HG03571 (cell line): Measurements from ENCODE around the gene DBF4.
"Not testable (repeated sequence)": the region's sequence is repeated elsewhere in the genome, so short reads cannot be mapped to it uniquely, and the experiment has no call there.

ENCODE experiments used
- ATAC-seq: cut with Tn5 transposase; IDR thresholded peaks from one replicate; pipeline ENCODE4 v1.9.1; 2021; ENCODE audit not compliant: unreplicated experiment

The DBF4 gene, protein sequence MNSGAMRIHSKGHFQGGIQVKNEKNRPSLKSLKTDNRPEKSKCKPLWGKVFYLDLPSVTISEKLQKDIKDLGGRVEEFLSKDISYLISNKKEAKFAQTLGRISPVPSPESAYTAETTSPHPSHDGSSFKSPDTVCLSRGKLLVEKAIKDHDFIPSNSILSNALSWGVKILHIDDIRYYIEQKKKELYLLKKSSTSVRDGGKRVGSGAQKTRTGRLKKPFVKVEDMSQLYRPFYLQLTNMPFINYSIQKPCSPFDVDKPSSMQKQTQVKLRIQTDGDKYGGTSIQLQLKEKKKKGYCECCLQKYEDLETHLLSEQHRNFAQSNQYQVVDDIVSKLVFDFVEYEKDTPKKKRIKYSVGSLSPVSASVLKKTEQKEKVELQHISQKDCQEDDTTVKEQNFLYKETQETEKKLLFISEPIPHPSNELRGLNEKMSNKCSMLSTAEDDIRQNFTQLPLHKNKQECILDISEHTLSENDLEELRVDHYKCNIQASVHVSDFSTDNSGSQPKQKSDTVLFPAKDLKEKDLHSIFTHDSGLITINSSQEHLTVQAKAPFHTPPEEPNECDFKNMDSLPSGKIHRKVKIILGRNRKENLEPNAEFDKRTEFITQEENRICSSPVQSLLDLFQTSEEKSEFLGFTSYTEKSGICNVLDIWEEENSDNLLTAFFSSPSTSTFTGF

DNA sequence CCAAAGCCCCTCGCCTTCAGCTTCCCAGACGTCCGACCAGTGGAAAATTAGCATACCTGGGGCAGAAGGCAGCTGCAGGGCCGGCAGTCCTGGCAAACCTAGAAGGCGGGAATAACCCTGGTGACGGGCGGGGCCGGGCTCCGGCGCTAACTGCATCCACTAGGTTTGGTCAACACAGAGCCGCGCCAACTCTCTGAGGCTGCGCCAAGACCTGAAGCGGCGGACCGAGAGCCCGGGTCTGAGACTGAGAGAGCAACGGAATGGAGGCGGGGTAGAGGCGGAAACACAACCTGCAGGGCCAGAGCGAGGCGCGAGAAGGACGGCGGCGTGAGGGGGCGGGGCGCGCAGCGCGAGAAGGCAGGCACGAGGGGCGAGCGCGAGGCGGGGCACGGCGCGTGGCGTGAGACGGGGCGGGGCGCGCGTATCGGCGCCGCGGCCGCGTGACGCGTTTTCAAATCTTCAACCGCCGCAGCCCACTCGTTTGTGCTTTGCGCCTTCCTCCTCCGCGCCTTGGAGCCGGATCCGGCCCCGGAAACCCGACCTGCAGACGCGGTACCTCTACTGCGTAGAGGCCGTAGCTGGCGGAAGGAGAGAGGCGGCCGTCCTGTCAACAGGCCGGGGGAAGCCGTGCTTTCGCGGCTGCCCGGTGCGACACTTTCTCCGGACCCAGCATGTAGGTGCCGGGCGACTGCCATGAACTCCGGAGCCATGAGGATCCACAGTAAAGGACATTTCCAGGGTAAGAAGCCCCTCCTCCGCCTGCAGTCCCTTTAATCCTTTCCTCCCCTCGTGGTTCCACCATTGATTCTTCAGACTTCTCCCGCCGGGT is at the start of gene DBF4, which contains the start of gene SLC25A40:
DBF4 (plus strand) TSS at position 454 of the 829 bp plus-strand sequence; CDS start at position 694, 240 bp downstream.
SLC25A40 (minus strand) TSS at position 321 of the 829 bp plus-strand sequence. CDS start 17,633 bp downstream, outside the sequence.
- ATAC-seq = peak; percentile 89

DNA sequence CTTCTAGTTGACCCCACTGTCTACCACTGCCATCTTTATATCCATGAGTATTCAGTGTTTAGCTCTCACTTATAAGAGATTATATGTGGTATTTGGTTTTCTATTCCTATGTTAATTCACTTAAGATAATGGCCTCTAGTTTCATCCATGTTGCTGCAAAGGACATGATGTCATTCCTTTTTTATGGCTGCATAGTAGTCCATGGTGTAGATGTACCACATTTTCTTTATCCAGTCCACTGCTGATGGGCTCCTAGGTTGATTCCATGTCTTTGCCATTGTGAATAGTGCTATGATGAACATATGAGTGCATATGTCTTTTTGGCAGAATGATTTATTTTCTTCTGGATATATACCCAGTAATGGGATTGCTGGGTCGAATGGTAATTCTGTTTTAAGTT is 47.9 kb upstream of the DBF4 start:
- ATAC-seq = not testable (repeated sequence)

- ATAC-seq = no peak
Observed at GRCh38 chr7:87831097-87831496, 45.2 kb upstream of the DBF4 start.

DNA sequence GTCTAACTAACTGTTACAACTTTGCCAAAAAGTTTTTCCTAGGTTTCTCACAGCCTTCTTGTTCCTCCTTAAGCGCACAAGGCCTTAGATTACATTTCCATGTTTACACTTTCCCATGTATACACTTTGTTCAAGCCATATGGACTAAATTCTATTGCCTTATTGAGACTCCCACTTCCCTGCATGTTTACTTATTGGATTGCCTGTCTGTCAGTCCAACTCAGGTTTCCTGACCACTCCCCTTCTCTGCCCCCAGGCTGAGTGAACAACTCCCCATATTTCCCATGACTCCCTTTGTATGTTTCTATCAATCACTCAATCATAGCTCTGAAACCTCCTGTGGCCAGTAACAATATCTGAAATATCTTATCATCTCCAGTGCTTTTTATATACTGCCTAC is 43.2 kb upstream of the DBF4 start:
- no peak for ATAC-seq

DNA sequence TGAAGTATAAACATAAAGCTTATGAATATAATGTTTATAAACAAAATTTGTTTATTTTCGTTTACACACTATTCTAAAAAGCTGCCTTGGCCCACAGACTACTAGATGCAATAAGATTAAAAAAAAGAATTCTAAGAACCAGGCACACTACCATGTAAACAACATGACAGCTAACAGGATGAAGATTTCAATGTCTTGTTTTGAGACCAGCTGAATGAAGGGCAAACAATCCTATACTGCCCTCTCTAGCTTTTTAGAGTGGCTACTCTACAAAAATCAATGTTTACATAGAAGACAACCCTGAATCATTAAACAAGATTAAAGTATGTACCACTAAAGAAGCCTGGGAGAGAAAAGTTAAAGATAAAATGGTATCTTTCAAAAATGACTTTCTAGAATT is 38.7 kb upstream of the DBF4 start:
- ATAC-seq = no peak

GRCh38 chr7:87850836-87851593 is 25.3 kb upstream of the DBF4 start:
- no peak for ATAC-seq

DNA sequence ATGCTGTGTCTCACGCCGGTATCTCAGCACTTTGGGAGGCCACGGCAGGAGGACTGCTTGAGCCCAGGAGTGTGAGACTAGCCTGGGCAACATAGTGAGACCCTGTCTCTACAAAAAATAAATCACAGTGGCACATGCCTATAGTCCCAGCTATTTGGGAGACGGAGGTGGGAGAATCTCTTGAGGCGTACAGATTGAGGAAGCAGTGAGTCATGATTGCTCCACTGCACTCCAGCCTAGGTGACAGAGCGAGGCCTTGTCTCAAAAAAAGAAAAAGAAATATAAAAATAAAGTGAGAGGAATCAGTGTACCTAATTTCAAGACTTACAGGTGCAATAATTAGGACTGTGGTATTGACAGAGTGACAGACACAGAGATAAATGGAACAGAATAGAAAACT is 24.0 kb upstream of the DBF4 start:
- no peak for ATAC-seq

DNA sequence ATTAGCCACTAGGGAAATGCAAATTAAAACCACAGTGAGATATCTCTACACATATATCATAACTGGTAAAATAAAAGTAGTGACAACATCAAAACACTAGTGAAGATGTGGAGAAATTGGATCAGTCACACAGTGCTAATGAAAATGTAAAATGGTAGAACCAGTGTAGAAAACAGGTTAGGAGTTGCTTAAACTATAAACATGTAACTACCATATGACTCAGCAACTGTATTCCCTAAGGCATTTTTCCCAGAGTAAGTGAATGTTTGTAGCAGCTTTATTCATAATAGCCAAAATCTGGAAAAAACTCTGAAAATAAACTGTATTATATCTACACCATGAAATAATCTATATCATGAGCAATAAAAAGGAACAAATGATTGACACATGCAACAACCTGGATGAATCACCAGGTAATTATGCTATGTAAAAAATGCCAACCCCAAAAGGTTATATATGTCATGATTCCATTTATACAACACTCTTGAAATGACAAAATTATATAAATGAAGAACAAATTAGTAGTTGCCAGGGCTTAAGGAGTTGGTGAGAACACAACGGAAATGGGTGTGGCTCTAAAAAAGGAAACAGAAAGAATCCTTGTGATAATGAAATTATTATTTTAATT is 22.9 kb upstream of the DBF4 start:
- ATAC-seq = no peak

- ATAC-seq = no peak
Observed at GRCh38 chr7:87858417-87859100, 17.7 kb upstream of the DBF4 start.

GRCh38 chr7:87866089-87866488 is 10.2 kb upstream of the DBF4 start:
- ATAC-seq = no peak

DNA sequence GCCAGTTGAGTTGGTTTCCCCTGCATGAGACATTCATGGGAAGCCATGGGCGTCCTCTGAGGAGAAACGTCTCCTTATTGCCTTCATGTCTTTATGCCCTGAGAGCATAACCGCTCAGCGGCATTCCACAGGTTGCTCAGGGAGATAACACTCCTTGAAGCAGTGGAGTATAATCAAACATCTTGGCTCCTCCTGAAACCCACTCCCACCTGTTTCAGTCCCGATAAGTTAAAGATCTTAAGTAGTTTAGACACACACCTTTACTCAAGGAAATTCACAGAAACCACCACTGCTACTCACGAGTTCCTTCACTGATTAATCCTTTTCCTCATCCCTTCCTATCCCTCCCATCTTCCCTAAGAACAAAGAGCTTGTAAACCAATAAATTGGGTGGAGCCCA is 9.8 kb upstream of the DBF4 start:
- not testable (repeated sequence) for ATAC-seq

DNA sequence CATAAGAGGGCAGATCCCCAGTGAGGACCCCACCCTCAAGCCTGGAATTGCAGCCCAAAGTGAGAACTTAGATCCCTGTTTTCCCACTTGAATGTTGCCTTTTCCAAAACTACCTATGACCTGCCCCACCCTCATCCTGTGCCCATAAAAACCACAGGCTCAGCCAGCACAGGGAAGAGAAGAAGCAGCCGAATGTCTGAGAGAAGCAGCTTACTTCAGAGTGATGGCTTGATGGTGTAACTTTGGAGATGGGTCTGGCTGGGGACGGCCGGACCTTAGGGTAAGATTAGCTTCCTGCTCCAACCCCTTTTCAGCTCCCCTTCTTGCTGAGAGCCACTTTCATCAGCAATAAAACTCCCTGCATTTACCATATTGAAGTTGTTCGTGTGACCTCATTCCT is 5.8 kb upstream of the DBF4 start:
- ATAC-seq = no peak

DNA sequence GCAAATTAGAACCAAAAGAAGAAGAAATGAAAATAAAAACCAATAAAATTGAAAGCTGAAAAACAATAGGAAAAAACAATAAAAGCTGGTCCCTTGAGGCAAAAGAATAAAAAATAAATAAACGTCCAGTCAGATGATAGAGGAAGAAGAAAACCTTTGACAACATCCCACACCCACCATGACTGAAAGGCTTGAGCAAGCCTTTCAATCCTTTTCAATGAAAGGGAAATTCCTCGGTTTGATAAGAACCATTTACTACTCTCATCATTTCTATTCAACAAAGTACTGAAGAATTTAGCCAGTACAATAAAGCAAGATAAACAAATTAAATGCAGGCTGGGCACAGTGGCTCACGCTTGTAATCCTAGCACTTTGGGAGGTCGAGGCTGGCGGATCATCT is 3.9 kb upstream of the DBF4 start:
- no peak for ATAC-seq

- not testable (repeated sequence) for ATAC-seq
Observed at GRCh38 chr7:87873328-87873727, 3.0 kb upstream of the DBF4 start.

- ATAC-seq = no peak
Observed at GRCh38 chr7:87874066-87874465, 2.2 kb upstream of the DBF4 start.

DNA sequence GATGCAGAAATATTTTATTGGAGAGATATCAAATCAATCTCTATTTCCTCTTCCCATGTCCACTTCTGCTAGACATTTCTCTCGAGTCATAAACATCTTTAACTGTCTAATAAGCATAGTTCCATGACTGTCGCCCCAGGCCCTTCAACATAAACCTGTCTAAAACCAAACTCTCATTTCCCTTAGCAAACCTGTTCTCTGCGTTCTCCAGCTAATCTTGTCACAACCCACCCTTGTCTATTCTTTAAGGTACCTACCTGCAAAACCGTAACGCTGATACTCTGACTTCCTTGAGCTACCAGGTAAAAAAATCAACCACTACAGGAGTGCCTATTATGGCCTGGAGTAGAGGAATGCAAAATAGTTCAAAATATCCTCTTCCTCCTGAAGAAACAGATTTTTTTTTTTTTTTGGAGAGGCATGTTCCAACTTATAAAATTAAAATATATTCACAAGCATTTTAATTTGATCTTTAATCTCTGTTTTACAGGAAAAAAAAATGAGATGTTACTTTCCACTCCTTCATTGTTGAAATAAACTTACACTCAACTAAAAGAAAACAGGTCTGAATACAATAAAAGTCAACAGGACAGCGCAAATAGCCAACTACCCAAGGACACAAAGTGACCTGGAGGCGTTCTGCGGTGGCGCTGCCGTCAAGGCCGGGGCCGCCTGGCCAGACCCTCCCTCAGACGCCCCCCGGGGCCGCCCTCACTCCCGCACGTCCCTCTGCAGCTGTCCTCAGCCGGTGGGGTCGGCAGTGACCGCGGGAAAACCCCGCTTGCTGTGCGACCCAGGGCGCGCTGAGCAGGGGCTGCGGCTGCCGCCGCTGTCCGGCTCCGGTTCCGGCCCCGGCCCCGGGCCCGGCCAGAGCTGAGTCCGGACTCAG is 898 bp upstream of the DBF4 start:
- ATAC-seq = no peak

DNA sequence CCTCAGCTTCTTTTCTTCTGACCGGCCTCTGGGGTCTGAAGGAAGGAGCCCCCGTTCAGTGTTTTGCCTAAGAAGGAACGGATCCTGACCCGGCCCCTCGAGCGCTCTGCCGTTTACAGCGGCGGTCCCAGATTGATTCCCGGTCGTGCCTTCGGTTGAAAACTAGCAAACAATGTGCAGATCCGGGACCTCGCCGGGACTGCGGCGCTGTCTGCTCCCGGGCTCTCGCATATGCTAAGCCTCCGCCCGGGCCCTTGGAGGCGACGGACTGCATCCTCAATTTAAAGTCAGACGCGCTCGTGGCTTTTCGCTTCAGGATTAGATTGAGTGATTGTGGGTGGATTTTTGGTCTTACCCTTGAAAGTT is 559 bp downstream of the DBF4 start:
- no peak for ATAC-seq

DNA sequence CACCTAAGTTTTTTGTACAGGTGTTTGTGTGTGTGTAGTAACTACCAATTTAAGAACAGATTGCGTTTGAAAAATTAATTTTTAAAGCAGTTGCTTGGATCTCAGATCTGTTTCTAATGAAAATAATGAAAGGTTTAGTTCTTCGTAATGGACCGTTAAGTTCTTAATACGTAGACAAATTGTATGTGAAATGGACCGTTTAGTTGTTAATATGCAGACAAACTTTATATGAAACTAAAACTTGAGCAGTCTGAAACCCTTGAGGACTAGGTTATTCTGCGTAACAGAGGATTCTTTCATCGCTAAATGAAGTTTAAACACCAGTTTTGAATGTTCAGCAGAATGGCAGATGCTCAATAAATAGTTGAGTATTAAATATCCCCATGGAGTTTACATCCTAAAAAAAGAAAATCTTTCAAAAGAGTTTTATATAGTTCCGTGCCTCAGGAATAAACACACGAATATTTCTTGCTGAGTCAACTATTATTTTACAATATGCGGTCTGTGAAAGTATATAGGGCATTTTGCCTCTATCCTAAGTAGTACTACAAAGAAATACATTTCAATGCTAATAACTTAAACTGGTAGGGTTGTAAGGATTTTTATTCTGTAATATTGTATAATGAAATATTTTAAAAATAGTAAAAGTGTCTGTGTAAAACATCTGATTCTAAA is 1.2 kb downstream of the DBF4 start:
- ATAC-seq = no peak
